COR-L47 (cell line): Measurements from ENCODE around the gene XRCC6.
A peak's percentile ranks its signal among the peaks of the same experiment; 100 is the strongest.
"Not testable (repeated sequence)": the region's sequence is repeated elsewhere in the genome, so short reads cannot be mapped to it uniquely, and the experiment has no call there.

Experiments used
- DNase-seq: peaks from one replicate; lab custom pipeline; 2025; lab: John Stamatoyannopoulos, UW

Gene XRCC6

GRCh38 chr22:41621099-41621910 lies at the start of gene XRCC6:
Gene XRCC6 (plus strand): TSS chr22:41621295. CDS start chr22:41622005, 710 bp downstream.
- DNase-seq = peak; percentile 99

- DNase-seq = no peak
Measured at GRCh38 chr22:41571786-41572185, 49.3 kb upstream of the XRCC6 start.

GRCh38 chr22:41572305-41572704 lies 48.8 kb upstream of the XRCC6 start:
- DNase-seq = not testable (repeated sequence)

- DNase-seq = no peak
Measured at GRCh38 chr22:41573677-41574076, 47.4 kb upstream of the XRCC6 start.

DNA sequence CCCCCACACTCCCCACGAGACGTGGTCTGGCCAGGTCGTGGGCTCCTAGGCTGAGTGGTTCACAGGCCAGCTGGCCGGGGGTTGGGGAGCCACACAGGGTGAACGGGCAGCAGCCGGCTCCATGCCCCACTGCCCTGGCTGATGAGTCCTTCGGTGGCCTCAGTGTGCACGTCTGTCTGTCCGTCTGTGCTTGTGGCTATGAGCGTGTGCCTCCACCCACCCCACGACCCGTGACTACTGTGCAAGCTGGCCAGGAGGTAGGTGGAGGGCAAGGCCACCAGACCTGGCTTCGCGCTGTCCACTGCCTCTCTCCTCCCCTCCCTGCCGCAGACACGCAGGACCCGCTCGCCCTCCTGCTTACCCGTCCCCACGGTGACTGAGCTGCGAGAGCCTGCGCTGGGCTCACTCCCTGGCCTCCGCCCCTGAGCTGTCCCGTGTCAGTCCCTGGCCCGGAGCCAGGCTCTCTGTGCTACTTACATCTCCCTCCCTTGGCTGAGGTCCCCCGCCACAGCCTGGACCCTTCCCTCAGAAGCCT lies 46.2 kb upstream of the XRCC6 start:
- DNase-seq = no peak

DNA sequence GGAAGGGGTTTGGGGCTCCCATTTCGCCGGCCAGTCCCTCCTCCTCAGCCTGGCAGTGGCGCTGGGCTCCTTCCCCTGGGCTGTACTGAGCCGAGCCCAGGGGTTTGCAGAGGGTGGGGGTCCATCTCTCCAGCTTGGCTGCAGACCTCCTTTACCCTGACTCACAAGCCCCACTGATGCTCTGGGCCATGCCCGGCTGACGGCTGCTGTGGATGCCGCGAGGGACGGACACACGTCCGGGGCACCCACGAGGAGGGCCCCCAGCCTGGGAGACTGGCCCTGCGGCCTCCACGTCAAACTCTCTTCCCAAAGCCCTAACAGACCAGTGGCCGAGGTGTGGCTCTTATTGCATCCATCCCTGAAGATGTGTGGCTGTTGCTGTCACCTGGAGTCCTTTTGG lies 45.6 kb upstream of the XRCC6 start:
- no peak for DNase-seq

GRCh38 chr22:41576877-41577276 lies 44.2 kb upstream of the XRCC6 start:
- peak; percentile 28 for DNase-seq

- DNase-seq = no peak
Measured at GRCh38 chr22:41578114-41578513, 43.0 kb upstream of the XRCC6 start.

DNA sequence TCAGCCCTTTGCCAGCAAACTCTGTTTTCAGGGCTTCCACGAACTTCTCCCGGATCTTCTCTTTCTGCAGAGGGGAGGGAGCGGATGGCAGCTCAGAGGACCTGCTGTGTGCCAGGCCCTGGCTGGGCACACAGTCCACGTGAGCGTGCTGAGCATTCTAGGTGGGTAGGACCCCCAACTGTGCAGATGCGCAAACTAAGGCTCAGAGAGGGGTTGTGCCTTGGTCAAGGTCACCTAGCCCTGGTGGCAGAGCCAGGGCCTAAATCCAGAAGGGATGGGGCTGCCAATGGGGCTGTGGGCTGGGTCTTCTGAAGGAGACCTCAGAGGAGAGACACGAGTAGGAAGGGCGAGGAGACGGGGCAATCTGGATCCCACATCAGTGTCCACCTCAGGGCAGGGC lies 42.3 kb upstream of the XRCC6 start:
- no peak for DNase-seq

GRCh38 chr22:41579297-41579996 lies 41.6 kb upstream of the XRCC6 start:
- DNase-seq = no peak

GRCh38 chr22:41579997-41580355 lies 41.1 kb upstream of the XRCC6 start:
- no peak for DNase-seq

GRCh38 chr22:41582694-41583093 lies 38.4 kb upstream of the XRCC6 start:
- DNase-seq = no peak

DNA sequence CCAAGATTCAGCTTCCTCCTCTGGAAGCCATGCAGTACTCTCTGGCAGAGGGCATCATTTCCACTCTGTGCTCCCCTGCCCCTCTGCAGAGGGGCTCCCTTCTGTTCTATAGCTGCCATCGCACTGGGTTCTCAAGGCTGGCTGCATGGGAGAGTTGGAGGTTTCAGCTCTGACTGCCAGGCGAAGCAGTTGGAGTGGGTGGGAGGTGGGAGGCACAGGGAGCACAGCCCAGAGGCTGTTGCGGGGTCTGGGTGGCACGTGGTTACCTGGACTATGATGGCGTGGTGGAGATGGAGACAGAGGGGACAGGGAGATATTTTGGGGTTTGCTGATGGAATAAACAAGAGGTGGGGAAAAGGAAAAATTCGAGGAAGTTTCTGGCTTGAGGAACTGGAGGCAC lies 36.2 kb upstream of the XRCC6 start:
- no peak for DNase-seq

DNA sequence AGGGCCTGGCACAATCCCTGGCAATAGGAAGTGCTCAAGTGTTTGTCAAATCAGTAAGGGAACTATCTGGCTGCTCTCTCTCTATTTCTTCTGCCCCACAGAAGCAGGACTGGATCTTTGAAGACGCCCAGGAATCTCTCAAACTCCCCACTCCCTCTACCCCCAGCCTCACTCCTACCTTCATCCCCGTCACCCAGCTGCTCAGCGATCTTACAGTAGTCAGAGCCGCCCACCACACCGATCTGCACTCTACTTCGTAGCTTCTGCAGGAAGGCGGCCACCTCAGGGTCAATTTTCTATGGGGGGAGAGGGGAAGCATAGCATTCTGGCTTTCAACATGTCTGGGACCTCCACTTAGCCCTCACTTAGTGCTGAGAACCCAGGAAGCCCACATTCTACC lies 35.2 kb upstream of the XRCC6 start:
- DNase-seq = no peak

GRCh38 chr22:41587347-41587723 lies 33.8 kb upstream of the XRCC6 start:
- no peak for DNase-seq

DNA sequence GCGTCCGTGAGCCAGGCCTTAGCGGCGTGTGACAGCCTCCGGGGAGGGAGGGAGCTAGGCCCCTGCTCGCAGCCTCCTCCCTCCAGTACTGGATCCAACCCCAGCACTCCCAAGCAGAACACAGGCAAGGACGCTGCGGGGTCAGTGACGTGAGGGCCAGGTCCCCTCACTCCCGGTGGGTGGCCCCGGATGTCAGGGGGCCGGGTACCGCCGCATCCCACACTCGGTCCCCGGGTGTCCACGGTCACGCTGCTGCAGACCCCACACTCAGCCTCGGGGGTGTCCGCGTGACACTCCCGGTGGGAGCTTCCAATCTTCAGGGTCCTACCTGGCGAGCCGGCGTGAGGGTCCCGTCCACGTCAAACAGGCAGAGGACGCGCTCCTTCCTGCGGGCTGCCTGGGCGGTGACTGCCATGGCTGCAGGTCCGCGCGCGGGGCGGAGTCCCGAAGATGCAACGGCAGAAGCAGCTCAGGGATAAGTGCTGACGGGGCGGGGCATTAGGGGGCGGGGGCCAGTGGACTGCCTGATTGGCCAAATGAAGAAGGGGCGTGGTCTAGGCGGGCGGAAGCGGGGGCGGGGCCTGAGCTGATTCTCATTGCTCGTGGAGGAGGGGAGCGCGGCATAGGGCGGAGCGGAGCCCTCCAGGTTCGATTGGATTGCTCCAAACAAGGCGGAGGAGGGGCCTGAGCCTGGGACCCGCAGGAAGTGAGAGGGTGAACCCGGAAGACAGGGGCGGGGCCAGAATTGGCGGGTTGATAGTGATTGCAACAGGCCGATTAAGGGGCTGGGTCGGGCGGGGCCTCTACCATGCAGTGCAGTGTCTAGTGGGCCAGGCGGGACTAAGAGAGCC lies 31.5 kb upstream of the XRCC6 start, which contains the start of gene PMM1:
Gene PMM1, minus strand, starts transcription at position 450 of the 851 bp plus-strand sequence. Its CDS starts 35 bp downstream, at position 415.
- DNase-seq = peak; percentile 100

GRCh38 chr22:41593336-41593960 lies 27.6 kb upstream of the XRCC6 start:
- not testable (repeated sequence) for DNase-seq

GRCh38 chr22:41595703-41596102 lies 25.4 kb upstream of the XRCC6 start:
- no peak for DNase-seq

GRCh38 chr22:41596776-41597634 lies 24.1 kb upstream of the XRCC6 start:
- DNase-seq = peak; percentile 51

DNA sequence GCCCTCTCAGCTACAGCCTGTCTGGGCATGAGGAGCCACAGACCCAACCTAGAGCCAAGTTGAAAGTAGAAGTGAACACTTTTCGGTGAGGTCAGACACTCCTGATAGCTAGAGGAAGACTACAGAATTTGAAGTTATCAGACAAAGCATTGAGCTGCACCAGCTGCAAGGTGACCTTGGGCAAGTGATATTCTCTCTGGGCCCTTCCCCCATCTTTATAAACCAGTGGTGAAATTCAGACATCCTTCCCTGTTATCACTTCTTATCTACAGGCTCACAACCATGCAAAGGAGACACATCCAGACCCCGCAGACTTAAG lies 23.5 kb upstream of the XRCC6 start:
- DNase-seq = no peak

GRCh38 chr22:41598081-41598480 lies 23.0 kb upstream of the XRCC6 start:
- no peak for DNase-seq
